ENCODE results near the gene MSI2.
A peak's percentile ranks its signal among the peaks of the same experiment; 100 is the strongest.

The MSI2 gene

DNA sequence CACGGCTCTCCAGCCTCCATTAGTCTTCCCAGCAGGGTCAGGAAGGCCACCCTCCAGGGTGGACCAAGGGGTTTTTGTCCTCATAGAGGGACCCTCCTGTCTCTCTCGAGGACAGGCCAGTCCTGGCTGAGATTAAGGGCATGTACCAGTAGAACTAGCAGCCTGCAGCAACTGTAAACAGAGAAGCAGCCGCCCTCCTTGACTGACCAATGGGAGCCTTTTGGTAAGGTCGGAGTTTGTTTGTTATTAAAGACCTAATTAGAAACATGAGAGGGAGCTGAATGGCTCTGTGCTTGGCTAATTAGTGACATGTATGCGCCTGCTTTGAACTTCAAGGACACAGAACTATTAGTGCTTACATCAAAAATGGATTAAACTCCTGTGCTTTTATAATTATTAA lies 408.8 kb downstream of the MSI2 start:
- DNase-seq (ENCODE audit: low read depth in 2 of 2): no peak

GRCh38 chr17:57665696-57666095 lies 409.4 kb downstream of the MSI2 start:
- DNase-seq (ENCODE audit: low read depth in 2 of 2): no peak

GRCh38 chr17:57666201-57666870 lies 410.0 kb downstream of the MSI2 start:
- DNase-seq (ENCODE audit: low read depth in 2 of 2): no peak

DNA sequence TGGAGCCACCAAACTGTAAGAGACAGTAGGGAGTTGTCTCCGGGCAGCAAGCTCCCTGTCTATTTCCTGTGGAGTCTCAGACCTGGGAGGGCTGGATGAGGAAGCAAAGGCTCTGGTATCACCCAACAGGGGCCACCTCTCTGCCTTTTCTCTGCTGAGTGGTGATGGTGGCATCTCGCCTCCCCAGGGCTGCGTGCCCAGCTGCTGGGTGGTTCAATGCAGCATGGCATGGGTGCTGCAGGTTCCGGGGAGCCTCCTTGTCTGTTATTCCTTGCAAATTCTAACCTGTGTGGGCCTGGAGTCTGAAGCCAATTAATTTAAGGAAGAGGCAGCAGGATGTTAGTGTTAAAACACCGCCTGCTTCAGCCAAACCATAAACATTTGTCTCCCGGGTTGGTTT lies 410.6 kb downstream of the MSI2 start:
- DNase-seq (ENCODE audit: low read depth in 2 of 2): no peak

GRCh38 chr17:57667461-57667923 lies 411.2 kb downstream of the MSI2 start:
- DNase-seq (ENCODE audit: low read depth in 2 of 2): no peak

DNA sequence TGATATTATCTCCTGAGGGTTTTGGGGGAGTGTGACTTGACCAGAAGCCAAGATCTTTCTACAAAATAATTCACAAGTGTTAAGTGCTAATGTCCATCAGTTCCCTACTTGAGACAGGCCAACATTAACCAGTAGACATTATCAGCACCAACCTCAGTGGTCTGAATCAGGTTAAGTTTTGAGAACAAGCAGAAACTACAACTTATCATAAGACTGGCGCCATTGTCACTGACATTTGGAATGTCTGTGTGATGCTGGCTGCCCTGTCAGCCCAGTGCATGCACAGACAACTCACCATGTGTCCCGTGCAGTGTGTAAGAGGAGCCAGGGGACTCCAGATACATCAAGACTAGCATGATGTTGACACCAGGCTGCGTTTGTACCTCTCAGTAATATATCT lies 412.0 kb downstream of the MSI2 start:
- DNase-seq (ENCODE audit: low read depth in 2 of 2): no peak

GRCh38 chr17:57669671-57670529 lies 413.6 kb downstream of the MSI2 start:
- DNase-seq (ENCODE audit: low read depth in 2 of 2): no peak

DNA sequence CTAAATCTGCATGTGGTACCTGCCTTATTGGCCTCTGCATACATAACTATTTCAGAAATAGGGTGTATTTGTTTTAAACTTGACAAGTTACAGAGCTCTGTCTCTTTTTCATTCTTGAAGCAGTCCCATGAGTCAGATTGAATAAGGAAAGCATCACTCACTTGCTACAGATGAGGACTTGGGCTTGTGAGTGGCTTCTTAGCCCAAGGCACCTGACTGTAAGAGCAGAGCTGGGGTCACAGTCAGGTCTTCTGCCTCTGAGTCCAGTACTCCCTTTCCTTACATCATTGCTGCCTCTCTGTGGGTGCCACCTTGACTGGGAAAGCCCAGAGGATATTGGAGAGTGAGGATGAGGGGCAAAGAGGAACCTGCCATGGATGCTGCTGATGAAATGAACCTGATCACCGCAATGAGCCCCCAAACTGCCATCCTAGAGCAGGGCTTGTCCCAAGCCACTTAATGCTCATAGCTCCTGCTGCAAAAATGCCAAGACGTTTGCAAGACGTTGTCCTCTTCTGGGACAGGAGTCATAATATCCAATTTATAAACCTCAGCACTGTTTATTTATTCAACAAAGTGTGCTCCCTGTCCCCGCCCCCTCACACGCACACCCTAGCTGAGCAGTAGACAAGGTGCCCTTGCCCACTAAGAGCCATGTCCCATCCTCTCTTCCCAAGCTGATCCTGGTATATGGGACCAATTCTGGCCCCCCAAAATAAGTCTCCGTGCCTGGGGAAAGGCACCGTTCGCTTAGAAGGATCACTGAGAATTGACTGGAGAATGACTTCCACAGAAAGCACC lies 414.6 kb downstream of the MSI2 start:
- DNase-seq (ENCODE audit: low read depth in 2 of 2): no peak

DNA sequence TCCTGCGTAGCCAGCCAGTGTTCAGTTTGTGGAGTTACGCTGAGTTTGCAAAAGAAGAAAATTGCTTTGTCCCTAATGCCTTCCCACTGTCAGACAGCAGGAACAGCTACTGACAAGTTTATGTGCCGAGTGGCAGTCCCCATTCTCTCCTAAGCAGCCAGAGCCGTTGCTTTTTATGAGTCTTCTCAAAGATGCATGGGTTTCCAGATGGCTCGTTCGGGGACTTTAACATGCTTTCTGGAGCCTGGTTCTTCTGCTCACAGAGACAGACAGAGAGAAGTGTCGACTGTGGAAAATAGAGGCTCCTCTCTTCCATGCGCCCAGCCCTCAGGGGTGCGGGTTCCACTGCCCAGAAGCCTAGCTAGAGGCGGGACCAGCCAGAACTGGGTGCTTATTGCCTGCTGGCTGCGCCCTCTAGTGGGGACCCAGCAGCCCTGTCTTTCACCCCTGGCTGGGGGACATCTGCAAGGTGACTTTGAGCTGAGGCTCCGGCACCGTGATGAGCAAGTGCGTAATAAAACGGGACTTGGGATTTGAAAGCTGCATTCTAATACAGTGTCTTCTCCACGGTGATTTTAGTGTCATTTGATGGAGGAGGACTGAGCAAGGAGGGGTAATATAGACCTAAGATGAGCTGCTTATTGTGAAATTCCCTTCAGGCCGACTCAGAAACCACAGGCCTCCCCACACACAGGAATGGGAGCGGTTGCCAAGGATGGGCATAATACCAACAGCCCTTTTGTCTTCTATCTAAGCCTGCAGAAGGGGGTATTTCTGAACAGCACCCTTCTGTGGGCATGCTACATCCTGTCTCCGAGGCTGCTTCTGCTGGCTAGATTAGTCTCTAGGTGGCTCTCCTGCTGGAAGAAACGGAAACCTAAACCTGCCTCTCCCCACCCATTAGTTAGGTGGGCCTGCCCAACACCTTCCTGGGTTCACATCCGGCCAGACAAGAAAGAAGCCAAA lies 415.6 kb downstream of the MSI2 start:
- peak; percentile 38 to 42 for DNase-seq (ENCODE audit: low read depth in 2 of 2)

DNA sequence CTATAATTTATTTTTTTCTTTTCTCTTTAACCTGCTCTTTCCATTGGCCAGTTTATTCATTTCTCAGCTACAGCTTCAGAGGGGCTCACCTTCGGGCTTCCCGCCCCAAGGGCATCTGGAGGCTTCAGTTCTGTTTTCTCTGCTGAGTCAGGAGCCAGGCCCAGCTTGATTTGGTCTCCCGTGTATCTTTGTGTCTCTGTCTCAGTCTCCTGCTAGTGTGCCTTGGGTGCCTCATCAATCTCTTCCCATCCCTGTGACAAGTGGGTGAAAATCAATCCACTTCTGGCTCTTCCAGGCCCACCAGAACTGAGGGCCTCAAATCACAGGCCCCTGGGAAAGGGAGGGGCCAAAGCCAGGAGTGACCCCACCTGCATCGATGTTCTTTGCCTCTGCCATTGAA lies 416.6 kb downstream of the MSI2 start:
- no peak for DNase-seq (ENCODE audit: low read depth in 2 of 2)

DNA sequence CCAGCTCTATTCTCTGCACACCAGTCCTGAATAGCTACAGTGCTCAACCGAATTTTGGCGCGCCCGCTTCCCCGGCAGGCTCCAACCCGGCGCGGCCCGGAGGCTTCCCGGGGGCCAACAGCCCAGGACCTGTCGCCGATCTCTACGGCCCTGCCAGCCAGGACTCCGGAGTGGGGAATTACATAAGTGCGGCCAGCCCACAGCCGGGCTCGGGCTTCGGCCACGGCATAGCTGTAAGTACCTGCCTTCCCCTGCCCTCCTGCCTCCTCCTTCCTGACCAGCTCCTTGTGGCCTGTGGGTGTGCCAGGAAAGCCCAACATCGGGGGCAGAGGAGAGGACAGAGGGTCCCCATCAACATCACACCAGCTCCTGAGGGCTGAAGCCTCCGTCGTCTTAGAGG lies 418.6 kb downstream of the MSI2 start:
- DNase-seq (ENCODE audit: low read depth in 2 of 2): no peak

DNA sequence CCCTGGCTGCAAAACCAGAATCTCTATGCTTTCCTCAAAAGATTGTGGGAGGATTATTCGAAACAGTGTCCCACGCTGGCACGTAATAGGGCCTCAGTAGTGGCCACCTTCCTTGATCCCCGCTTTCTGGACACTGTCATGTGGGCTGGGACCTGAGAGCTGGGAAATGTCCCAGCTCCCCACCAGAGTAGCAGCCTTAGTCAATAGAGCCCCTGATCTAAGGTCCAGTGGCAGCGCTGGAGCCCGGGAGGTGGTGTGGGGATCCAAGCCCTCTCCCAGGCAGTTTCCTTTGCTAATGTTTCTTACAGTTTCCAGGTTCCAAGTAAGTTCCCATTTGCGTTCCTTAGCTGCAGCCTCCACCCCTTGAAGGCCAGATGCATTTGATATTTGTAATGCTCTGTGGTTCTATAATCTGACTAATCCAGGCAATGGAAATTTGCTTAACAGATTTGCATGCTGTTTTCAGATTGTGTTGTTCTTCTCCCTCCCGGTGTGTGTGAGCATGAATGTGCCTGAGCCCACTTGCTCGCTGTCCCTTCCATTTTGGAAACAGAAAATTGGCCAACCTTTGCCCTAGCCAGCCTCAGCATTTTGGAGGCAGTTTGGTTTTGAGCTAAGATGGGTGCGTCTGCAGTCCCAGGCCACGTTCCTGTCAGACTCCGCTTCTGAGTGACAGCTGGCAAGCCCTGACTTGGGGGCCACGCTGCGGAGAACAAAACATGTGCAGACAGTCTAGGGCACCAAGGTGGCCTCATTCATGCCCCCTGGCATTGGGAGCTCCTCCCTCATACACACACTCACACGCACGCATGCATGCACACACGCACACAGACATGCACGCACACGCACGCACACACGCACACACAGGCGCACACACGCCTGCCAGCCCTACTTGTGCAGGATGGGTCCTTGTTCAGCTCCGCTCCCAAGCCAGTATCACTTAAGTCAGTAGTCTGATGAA lies 419.4 kb downstream of the MSI2 start:
- no peak for DNase-seq (ENCODE audit: low read depth in 2 of 2)

DNA sequence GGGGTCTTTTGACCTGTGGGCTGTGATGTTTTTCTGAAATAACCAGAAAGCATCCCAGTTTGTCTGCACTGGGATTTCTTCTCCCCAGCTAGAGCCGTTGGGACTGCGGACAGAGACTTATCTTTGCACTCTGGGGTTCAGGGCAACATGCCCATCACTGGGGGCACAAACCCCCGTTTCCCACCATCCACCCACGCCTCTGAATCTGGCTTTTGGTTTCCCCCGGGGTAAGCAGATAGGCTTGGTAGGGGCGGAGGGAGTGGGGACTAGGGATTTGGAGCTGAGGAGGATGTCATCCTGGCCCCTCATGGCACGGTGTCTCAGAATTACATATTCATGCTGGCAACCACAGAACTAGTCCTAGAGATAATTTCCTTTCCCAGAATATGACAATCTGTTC lies 420.2 kb downstream of the MSI2 start:
- no peak for DNase-seq (ENCODE audit: low read depth in 2 of 2)

GRCh38 chr17:57677301-57677700 lies 421.0 kb downstream of the MSI2 start:
- no peak for DNase-seq (ENCODE audit: low read depth in 2 of 2)

GRCh38 chr17:57677858-57678257 lies 421.5 kb downstream of the MSI2 start:
- no peak for DNase-seq (ENCODE audit: low read depth in 2 of 2)

DNA sequence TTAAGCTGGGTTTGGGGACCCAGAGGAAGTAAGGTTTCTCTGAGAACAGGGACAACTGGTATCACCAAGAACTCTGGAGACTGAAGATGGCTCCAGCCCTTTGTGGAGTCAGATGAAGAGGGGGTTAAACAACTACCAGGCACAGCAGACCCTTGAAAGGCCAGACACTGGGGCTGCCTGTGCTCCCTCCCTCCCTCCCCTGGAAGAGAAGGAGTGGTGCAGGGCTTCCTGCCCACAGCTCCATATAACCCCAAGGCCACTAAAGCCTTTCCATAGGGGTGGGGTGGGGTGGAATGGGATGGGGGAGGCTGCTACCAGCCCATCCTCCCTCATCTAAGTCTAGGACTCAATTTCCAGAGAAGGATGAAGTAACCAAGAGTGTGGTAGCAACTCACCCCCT lies 422.1 kb downstream of the MSI2 start:
- DNase-seq (ENCODE audit: low read depth in 2 of 2): no peak

DNA sequence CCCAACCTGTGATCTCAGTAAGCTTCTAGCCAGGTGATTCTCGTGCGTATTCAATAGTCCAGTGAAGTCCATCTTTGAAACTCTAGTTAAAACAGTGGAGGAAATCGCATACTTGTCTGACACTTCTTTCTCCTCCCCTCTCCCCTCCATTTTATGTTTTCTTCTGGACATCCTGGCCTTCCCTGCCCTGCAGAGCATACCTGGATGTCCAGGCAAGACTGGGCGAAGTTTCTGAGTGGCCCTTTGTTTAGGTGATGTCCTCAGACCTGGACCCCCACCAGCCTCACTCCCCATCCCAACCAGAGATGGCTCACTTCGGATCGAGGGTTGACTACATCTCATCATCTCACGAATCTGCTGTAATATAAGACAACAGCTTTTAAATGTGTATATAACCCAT lies 423.0 kb downstream of the MSI2 start:
- no peak for DNase-seq (ENCODE audit: low read depth in 2 of 2)

- no peak for DNase-seq (ENCODE audit: low read depth in 2 of 2)
Observed at GRCh38 chr17:57679906-57680695, 423.8 kb downstream of the MSI2 start.

DNA sequence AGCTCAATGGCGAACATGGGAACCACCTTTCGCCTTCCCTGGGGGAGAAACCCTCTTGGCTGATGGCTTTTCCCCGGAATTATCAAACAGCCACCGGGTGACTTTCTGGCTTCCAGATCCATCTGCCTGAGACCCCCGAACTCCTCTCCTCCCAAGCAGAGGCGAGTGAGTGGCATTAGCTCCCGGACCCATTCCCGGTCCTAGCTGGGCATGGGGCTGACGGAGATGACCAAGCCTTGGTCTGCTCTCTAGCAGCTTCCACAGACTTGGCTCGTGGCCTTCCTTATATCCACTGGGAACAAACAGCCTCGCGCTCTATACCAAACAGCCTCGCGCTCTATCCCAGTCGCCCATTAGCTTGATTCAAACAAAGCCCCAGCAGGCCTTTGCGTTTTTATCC lies 426.4 kb downstream of the MSI2 start:
- DNase-seq (ENCODE audit: low read depth in 2 of 2): no peak

All from stimulated activated CD4-positive, alpha-beta T cell treated with anti-CD3 and anti-CD28 coated beads, Interleukin-1b, Interleukin-23, amount 100 ng/mL, for 1 hour (primary cell).